Measurements from ENCODE around the gene RASSF10.

RASSF10 gene

GRCh38 chr11:12991426-12991825 is 17.7 kb upstream of the RASSF10 start:
- TF ChIP-seq CTCF (IDR thresholded peaks at IDR 0.05; ENCODE audit: insufficient read depth, low read depth, low read length, missing control alignments): no peak
- no peak for DNase-seq (ENCODE audit: low read depth)

GRCh38 chr11:12993626-12994025 is 15.5 kb upstream of the RASSF10 start:
- no peak overlapping the region for H3K4me3 ChIP-seq (ENCODE audit: low read depth, low read length)
- no peak for TF ChIP-seq CTCF (IDR thresholded peaks at IDR 0.05; ENCODE audit: insufficient read depth, low read depth, low read length, missing control alignments)
- no peak for DNase-seq (ENCODE audit: low read depth)

More at GRCh38 chr11:12991426-12991825, 17.7 kb upstream of the RASSF10 start:
- H3K4me3 ChIP-seq (ENCODE audit: low read depth, low read length): no peak overlapping the region

GRCh38 chr11:12994476-12994875 is 14.6 kb upstream of the RASSF10 start:
- DNase-seq (ENCODE audit: low read depth): no peak
- no peak for TF ChIP-seq CTCF (IDR thresholded peaks at IDR 0.05; ENCODE audit: insufficient read depth, low read depth, low read length, missing control alignments)
- no peak overlapping the region for H3K4me3 ChIP-seq (ENCODE audit: low read depth, low read length)

GRCh38 chr11:12995188-12995587 is 13.9 kb upstream of the RASSF10 start:
- no peak overlapping the region for H3K4me3 ChIP-seq (ENCODE audit: low read depth, low read length)
- no peak for TF ChIP-seq CTCF (IDR thresholded peaks at IDR 0.05; ENCODE audit: insufficient read depth, low read depth, low read length, missing control alignments)
- DNase-seq (ENCODE audit: low read depth): no peak

- DNase-seq (ENCODE audit: low read depth): no peak
- no peak for TF ChIP-seq CTCF (IDR thresholded peaks at IDR 0.05; ENCODE audit: insufficient read depth, low read depth, low read length, missing control alignments)
- no peak overlapping the region for H3K4me3 ChIP-seq (ENCODE audit: low read depth, low read length)
These were observed 13.3 kb upstream of the RASSF10 start for GRCh38 chr11:12995823-12996222.

GRCh38 chr11:12997168-12997567 is 11.9 kb upstream of the RASSF10 start:
- no peak overlapping the region for H3K4me3 ChIP-seq (ENCODE audit: low read depth, low read length)
- no peak for TF ChIP-seq CTCF (IDR thresholded peaks at IDR 0.05; ENCODE audit: insufficient read depth, low read depth, low read length, missing control alignments)
- DNase-seq (ENCODE audit: low read depth): no peak

GRCh38 chr11:12998336-12998735 is 10.8 kb upstream of the RASSF10 start:
- no peak for DNase-seq (ENCODE audit: low read depth)
- no peak for TF ChIP-seq CTCF (IDR thresholded peaks at IDR 0.05; ENCODE audit: insufficient read depth, low read depth, low read length, missing control alignments)
- H3K4me3 ChIP-seq (ENCODE audit: low read depth, low read length): no peak overlapping the region
